ENCODE measurements around the gene RILPL1.

- TF ChIP-seq CTCF (conservative IDR thresholded peaks at IDR 0.05; ENCODE audit: low read depth, low read length) = no peak
- no peak for TF ChIP-seq EZH2 (IDR thresholded peaks at IDR 0.05; ENCODE audit: borderline replicate concordance, low read depth, low read length, poor library complexity, severe bottlenecking)
Measured at GRCh38 chr12:123576611-123577010, 43.1 kb upstream of the RILPL1 start.

Measured in A673 (cell line).